A673 (cell line): ENCODE data around the gene TMEM233. TPM values are rescaled to one million over a fixed set of nuclear protein-coding genes. Genes with fewer than 3 reads are reported as not detected.

ENCODE experiments used
- BruUV-seq: library from RNA; stranded (reverse); fragments of 400-500 nt; replicated peaks from 2 replicates; lab custom pipeline; 2021; lab: Mats Ljungman, UMichigan
- CTCF ChIA-PET: fragments of 300-600 bp; sonication (Branson Sonifier 250); formaldehyde crosslinking; loops from one replicate; lab custom pipeline; 2022; ENCODE audit warnings: antibody characterized with exemption; lab: Charles Lee
- POLR2A ChIA-PET: fragments of 300-600 bp; sonication (Branson Sonifier 250); formaldehyde crosslinking; loops from one replicate; lab custom pipeline; 2022; ENCODE audit warnings: antibody characterized with exemption; ENCODE audit not compliant: low non-redundant PET; lab: Charles Lee
- DNase-seq: peaks from one replicate; pipeline ENCODE4 v3.0.0-alpha.2; 2015; ENCODE audit warnings: low spot score
- H3K27ac ChIP-seq: fragments of 200-600 bp; sonication (generic); 2 replicates; pipeline ENCODE4 v1.5.1; 2016; ENCODE audit warnings: mixed run types, low read depth, mild to moderate bottlenecking, mixed read lengths, antibody characterized with exemption, low read length; ENCODE audit not compliant: poor library complexity, severe bottlenecking
- H3K27me3 ChIP-seq: fragments of 200-600 bp; sonication (generic); replicated peaks from 2 replicates; pipeline ENCODE4 v1.6.1; 2017; ENCODE audit warnings: mixed run types, low read depth, mild to moderate bottlenecking, mixed read lengths, antibody characterized with exemption, low read length; ENCODE audit not compliant: insufficient read depth, poor library complexity
- H3K36me3 ChIP-seq: fragments of 200-600 bp; sonication (generic); 2 replicates; pipeline ENCODE4 v1.6.1; 2016; ENCODE audit warnings: mixed run types, mild to moderate bottlenecking, mixed read lengths, antibody characterized with exemption, low read length; ENCODE audit not compliant: insufficient read depth, poor library complexity, severe bottlenecking
- H3K4me1 ChIP-seq: fragments of 200-600 bp; sonication (generic); 2 replicates; pipeline ENCODE4 v1.6.1; 2017; ENCODE audit warnings: mixed run types, mild to moderate bottlenecking, mixed read lengths, antibody characterized with exemption, low read length; ENCODE audit not compliant: insufficient read depth, poor library complexity, severe bottlenecking
- H3K4me3 ChIP-seq: fragments of 200-600 bp; sonication (generic); 2 replicates; pipeline ENCODE4 v1.5.1; 2016; ENCODE audit warnings: low read depth, mixed run types, mild to moderate bottlenecking, mixed read lengths, low read length; ENCODE audit not compliant: poor library complexity, severe bottlenecking
- H3K9me3 ChIP-seq: fragments of 200-600 bp; sonication (generic); 2 replicates; pipeline ENCODE4 v1.6.1; 2016; ENCODE audit warnings: mixed run types, low read depth, mild to moderate bottlenecking, mixed read lengths, antibody characterized with exemption, low read length; ENCODE audit not compliant: poor library complexity, severe bottlenecking
- EZH2 ChIP-seq: fragments of 200-600 bp; sonication (generic); IDR thresholded peaks from 2 replicates; pipeline ENCODE4 v1.6.1; 2017; ENCODE audit warnings: borderline replicate concordance, low read depth, mild to moderate bottlenecking, mixed read lengths, antibody characterized with exemption, low read length; ENCODE audit not compliant: poor library complexity, severe bottlenecking
- intact Hi-C: fragments of 100-400 bp; cut with micrococcal nuclease; formaldehyde crosslinking; loops from one replicate; pipeline ENCODE4 v1.10.0; 2022; ENCODE audit not compliant: unreplicated experiment
- total RNA-seq: library from RNA; stranded (reverse); gene quantifications from 2 replicates; pipeline ENCODE4 v1.2.3, GENCODE V29; 2021
- TF ChIP-seq, protein P1 (sequence below): fragments of 300-800, 200-600 bp; sonication (generic); conservative IDR thresholded peaks from 2 replicates; pipeline ENCODE4 v1.5.1; 2017; ENCODE audit warnings: low read depth, mild to moderate bottlenecking, antibody characterized with exemption, low read length, moderate library complexity, mixed read lengths

The TMEM233 gene
- total RNA-seq, 1 experiment from 2014 or later: 10.7 TPM

DNA sequence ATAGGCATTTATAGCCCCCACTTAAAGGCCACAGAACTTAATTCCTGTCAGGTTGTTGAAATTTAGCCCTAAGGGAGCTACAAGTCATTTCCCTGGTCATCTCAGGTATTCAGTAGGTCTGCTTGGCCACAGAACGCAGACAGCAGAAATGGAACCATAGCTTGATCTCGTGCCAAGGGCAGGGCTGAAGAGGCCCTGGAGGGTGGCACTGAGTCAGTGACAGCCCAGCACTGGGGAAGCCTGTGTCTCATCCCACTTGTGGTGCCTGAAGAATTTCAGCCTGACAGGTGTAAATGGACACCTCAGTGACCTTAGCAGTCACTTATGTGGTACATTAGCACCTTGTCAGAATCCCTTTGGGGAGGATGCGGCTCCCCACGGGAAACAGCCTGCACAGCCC is 81.0 kb downstream of the TMEM233 start:
- Histone ChIP-seq H3K4me3 (no peak overlapping the region), H3K36me3 (peaks cover 77% of the 10 kb centered on the region), H3K27ac (no peak overlapping the region), H3K9me3 (no peaks in the 10 kb centered on the region), H3K27me3 (no peaks in the 10 kb centered on the region), H3K4me1 (no peaks in the 10 kb centered on the region)
- TF ChIP-seq EZH2: no peak
- TF ChIP-seq, protein P1, sequence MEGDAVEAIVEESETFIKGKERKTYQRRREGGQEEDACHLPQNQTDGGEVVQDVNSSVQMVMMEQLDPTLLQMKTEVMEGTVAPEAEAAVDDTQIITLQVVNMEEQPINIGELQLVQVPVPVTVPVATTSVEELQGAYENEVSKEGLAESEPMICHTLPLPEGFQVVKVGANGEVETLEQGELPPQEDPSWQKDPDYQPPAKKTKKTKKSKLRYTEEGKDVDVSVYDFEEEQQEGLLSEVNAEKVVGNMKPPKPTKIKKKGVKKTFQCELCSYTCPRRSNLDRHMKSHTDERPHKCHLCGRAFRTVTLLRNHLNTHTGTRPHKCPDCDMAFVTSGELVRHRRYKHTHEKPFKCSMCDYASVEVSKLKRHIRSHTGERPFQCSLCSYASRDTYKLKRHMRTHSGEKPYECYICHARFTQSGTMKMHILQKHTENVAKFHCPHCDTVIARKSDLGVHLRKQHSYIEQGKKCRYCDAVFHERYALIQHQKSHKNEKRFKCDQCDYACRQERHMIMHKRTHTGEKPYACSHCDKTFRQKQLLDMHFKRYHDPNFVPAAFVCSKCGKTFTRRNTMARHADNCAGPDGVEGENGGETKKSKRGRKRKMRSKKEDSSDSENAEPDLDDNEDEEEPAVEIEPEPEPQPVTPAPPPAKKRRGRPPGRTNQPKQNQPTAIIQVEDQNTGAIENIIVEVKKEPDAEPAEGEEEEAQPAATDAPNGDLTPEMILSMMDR: no peak
- DNase-seq: no peak
- CTCF ChIA-PET: no interaction called here
- POLR2A ChIA-PET: no interaction called here
- BruUV-seq: no TSS peak
- intact Hi-C loops: no loop called here

- Histone ChIP-seq H3K4me1 (no peaks in the 10 kb centered on the region), H3K9me3 (no peaks in the 10 kb centered on the region), H3K27me3 (no peaks in the 10 kb centered on the region), H3K36me3 (peaks cover 72% of the 10 kb centered on the region), H3K4me3 (no peak overlapping the region), H3K27ac (no peak overlapping the region)
- intact Hi-C loops: no loop called here
- POLR2A ChIA-PET: no interaction called here
- no peak for TF ChIP-seq EZH2
- TF ChIP-seq, protein P1: no peak
- BruUV-seq: no TSS peak
- CTCF ChIA-PET: interaction anchor here (0.5 kb wide), 1 partner anchor 359 kb away, joined by 4 read pairs; no protein-coding TSS in a partner anchor
- DNase-seq: no peak
Observed at GRCh38 chr12:119676022-119676421, 82.4 kb downstream of the TMEM233 start.

DNA sequence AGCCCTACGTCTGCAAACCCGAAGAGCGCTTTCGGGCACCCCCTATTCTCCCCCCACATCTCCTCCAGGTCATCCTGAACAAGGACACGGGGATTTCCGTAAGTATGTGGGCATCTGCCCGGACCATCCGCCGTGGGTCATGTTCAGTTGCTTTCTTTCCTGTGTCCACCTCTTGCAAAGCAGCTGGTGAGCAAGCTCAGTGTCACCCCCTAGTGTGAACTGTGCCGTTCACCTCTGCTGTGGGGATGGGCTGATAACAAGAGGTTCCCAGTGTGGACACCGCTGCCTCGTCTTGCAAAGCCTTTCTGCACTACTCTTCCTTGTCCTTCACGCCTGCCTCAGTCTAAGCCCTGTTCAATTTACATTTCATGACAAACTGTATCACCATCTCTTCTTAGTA is 83.0 kb downstream of the TMEM233 start:
- TF ChIP-seq, protein P1: no peak
- no peak for TF ChIP-seq EZH2
- DNase-seq: no peak
- H3K27ac ChIP-seq: no peak overlapping the region
- H3K9me3 ChIP-seq: no peaks in the 10 kb centered on the region
- no peaks in the 10 kb centered on the region for H3K27me3 ChIP-seq
- intact Hi-C loops: no loop called here
- peaks cover 69% of the 10 kb centered on the region for H3K36me3 ChIP-seq
- CTCF ChIA-PET: interaction anchor here (0.5 kb wide), 1 partner anchor 360 kb away, joined by 4 read pairs; no protein-coding TSS in a partner anchor
- POLR2A ChIA-PET: no interaction called here
- BruUV-seq: no TSS peak
- H3K4me1 ChIP-seq: no peaks in the 10 kb centered on the region
- H3K4me3 ChIP-seq: no peak overlapping the region
